SK-N-MC (cell line): ENCODE results near the gene TBCB.

ENCODE experiments used
- EZH2 ChIP-seq: fragments of 200-600 bp; sonication (generic); IDR thresholded peaks from one replicate; pipeline ENCODE4 v1.6.1; 2017; ENCODE audit warnings: antibody characterized with exemption
- FOXP2 ChIP-seq: optimal IDR thresholded peaks from 2 replicates; pipeline ENCODE3; 2011; ENCODE audit warnings: mild to moderate bottlenecking, moderate library complexity; ENCODE audit not compliant: insufficient read depth; ENCODE audit errors: extremely low read length, control extremely low read depth
- POLR2AphosphoS5 ChIP-seq: IDR thresholded peaks from 2 replicates; pipeline ENCODE4 v1.6.1; 2012; ENCODE audit warnings: mild to moderate bottlenecking, low read depth, low read length, borderline replicate concordance

DNA sequence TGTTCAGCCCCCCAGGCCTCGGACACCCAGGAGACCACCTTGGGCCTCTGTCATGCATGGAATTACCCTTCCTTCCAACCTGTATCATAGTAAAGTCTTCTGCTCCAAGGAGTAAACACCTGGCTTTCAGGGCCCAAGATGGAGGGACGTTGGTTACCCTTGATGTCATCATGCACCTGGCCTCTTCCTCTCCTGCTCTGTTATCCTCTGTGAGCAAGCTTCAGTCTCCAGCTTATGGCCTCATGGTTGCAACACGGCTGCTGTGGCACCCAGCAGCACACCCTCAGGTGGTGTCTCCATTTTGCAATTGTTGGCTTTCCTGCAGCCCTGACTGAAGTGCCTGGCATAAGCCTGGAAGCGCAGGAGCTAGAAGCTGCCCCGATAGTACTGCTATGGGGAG lies 8.3 kb upstream of the TBCB start:
- TF ChIP-seq POLR2AphosphoS5 (no peak), EZH2 (no peak), FOXP2 (no peak)
